Stimulated activated CD4-positive, alpha-beta T cell treated with anti-CD3 and anti-CD28 coated beads, TNF-alpha, amount 100 ng/mL, for 24 hours (primary cell): Measurements from ENCODE around the gene SLC39A8.

Source experiments
- DNase-seq, 3 experiments: peaks; one replicate each; pipeline ENCODE4 v3.0.0-alpha.2; 2020; ENCODE audit warnings: low read depth in 3 of 3

SLC39A8 gene

GRCh38 chr4:102230194-102230593, 115.1 kb downstream of the SLC39A8 start:
- no peak for DNase-seq

DNA sequence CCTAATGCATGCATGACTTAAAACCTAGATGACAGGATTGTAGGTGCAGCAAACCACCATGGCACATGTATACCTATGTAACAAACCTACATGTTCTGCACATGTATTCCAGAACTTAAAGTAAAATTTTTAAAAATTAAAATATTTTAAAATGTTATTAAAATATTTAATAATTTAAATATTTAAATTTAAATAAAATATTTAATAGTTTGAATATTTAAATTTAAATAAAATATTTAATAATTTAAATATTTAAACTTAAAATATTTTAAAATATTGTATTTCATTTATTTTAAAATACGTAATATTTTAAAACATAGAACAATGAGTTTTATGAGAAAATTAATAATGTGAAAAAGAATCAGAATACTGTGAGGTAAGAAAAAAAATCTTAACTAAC, 117.9 kb downstream of the SLC39A8 start:
- no peak for DNase-seq

DNA sequence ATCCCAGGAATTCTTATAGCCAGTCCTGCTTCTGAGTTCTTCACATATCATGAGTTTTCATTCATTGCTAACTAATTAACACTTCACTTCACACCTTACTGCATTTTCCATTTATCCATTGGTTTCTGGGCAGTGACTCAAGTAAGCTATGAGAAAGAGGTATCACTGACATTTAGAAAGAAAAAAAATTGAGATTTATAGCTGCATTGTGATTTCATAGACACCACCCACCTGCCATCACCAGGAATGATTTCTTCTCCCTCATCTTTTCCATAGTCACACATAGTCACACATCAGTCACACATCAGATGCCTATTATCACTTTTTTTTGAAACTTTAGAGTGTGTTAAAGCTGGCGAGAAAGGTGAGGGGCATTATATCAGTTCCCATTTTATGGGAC, 121.8 kb downstream of the SLC39A8 start:
- no peak for DNase-seq

GRCh38 chr4:102222838-102223409, 122.4 kb downstream of the SLC39A8 start:
- no peak for DNase-seq

- no peak for DNase-seq
Measured at GRCh38 chr4:102219129-102219528, 126.2 kb downstream of the SLC39A8 start.

GRCh38 chr4:102218656-102219055, 126.6 kb downstream of the SLC39A8 start:
- no peak for DNase-seq

DNA sequence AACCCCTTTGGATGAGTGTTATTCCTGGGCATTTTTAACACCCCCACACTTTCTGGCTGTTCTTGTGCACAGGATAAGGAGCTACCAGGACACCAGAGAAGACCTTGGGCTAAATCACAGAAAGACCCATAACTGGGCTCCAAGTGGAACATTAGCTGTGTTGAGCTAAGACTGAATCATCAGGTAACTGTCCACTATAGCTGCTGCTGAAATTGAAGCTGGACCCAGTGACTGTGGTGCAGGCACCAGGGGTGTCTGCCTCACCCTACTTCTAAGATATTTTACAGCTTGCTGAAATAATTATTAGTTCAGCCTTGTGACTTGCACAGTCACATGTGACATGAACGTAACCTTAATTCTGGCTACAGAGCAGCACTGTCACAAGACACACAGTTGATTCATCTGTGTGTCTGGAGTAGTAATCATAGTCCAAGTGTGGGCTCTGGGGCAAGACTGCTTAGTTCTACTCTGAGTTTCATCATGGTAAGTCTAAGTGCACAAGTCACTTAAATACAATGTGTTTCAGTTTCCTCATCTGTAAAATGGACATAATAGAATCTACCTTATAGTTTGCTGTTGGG, 127.4 kb downstream of the SLC39A8 start:
- no peak for DNase-seq

- no peak for DNase-seq
Measured at GRCh38 chr4:102217345-102217744, 127.9 kb downstream of the SLC39A8 start.

DNA sequence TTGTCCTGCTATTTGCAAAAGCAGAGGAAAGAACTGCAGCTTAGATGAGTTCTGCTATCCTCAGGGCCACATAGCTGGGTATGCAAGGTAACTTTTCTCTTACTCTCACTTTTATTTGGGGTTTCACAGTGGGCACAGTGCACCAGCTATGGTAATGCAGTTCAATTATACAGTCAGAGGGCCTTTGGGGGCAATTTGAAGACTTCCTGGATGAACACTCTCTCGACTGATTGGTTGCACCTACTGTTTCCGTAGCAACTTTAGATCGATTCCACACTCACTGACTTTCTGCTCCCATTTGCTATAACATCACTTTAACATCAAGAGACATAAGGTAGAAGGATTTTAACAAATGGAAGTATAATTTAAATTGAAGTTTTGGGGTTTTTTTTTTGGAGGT, 128.6 kb downstream of the SLC39A8 start:
- DNase-seq, result no peak

DNA sequence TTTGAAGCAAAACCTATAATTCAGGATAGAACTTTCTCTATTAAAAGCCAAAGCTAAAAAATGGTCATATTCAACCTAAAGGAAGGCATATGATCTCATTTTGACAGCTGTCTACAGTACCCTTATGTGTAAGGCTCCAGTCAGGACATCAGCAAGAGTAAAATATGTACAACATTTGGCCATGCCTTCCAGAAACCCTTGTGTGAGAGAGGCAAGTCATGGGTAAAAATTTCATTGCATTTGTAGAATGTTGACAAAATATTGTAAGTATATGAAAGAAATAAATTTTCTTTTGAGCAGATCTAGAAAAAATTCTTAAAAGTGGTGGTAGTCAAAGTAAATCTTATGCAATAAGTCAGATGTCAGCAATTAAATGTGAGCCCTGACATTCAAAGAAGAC, 132.3 kb downstream of the SLC39A8 start:
- DNase-seq, result no peak
